ENCODE results near the gene DENND1A.

Gene DENND1A

DNA sequence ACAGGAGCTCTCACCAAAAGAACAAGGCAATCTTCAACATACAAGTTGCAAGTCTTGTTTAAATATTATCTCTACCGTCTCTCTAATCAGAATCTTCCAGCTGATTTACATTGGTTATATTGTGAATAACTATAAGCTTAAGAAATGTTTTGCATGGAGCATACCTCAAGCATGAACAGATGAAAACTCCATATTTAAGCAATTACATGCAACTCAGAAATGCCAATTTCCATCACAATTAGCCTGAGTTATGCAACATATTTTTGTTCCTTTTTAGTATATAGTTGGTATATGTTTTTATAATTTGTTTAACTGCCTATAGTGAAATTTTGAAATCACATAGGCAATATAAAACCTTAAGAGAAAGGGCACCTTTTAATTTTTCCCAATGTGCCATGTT, 142.5 kb downstream of the DENND1A start:
- no peak for TF ChIP-seq CTCF (conservative IDR thresholded peaks at IDR 0.05; ENCODE audit: low read depth, low read length)
- no peak for DNase-seq (ENCODE audit: low read depth)
- no peak overlapping the region for H3K4me3 ChIP-seq (ENCODE audit: low read depth, low read length)

DNA sequence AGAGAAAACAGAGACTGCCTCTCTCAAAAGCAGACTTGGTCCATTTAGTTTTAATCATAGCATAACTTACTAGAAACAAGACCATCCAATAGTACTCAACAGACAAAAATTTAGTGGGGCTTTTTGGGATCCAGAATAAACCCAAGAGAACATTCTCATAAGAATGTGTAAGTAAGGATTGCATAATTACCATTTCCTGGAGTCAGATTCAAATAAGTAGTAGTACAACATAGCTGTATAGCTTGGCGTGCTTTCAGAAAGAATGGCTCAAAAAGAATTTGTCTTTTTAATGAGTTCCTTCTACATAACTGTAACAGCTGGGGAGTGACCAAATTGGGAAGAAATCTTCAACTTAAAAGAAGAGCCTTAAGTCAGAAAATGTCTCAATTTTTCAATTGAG, 145.4 kb downstream of the DENND1A start:
- TF ChIP-seq CTCF (conservative IDR thresholded peaks at IDR 0.05; ENCODE audit: low read depth, low read length), result no peak
- no peak overlapping the region for H3K4me3 ChIP-seq (ENCODE audit: low read depth, low read length)
- DNase-seq (ENCODE audit: low read depth), result peak; percentile 79

- no peak overlapping the region for H3K4me3 ChIP-seq (ENCODE audit: low read depth, low read length)
- no peak for DNase-seq (ENCODE audit: low read depth)
- no peak for TF ChIP-seq CTCF (conservative IDR thresholded peaks at IDR 0.05; ENCODE audit: low read depth, low read length)
Observed at GRCh38 chr9:123778232-123778902, 151.6 kb downstream of the DENND1A start.

GRCh38 chr9:123776708-123777537, 153.0 kb downstream of the DENND1A start:
- no peak overlapping the region for H3K4me3 ChIP-seq (ENCODE audit: low read depth, low read length)
- TF ChIP-seq CTCF (conservative IDR thresholded peaks at IDR 0.05; ENCODE audit: low read depth, low read length), result no peak
- no peak for DNase-seq (ENCODE audit: low read depth)

- DNase-seq (ENCODE audit: low read depth), result no peak
Observed at GRCh38 chr9:123775289-123776284, 154.3 kb downstream of the DENND1A start.

More at GRCh38 chr9:123775289-123776284, 154.3 kb downstream of the DENND1A start:
- H3K4me3 ChIP-seq (ENCODE audit: low read depth, low read length), result no peak overlapping the region
- no peak for TF ChIP-seq CTCF (conservative IDR thresholded peaks at IDR 0.05; ENCODE audit: low read depth, low read length)
